K562 (cell line): ENCODE data around the gene INTS1. TPM values are rescaled to one million over a fixed set of nuclear protein-coding genes. Genes with fewer than 3 reads are reported as not detected.

Experiments used
- ARID1B ChIP-seq: fragments of 450-650 bp; IDR thresholded peaks from 2 replicates; pipeline ENCODE4 v1.6.1; 2016; ENCODE audit warnings: antibody characterized with exemption, mild to moderate bottlenecking, inconsistent platforms
- ASH1L ChIP-seq: fragments of 450-650 bp; IDR thresholded peaks from 2 replicates; pipeline ENCODE4 v1.6.1; 2018; ENCODE audit warnings: borderline replicate concordance, mild to moderate bottlenecking, low read depth; ENCODE audit not compliant: partially characterized antibody
- BHLHE40 ChIP-seq: IDR thresholded peaks from 2 replicates; pipeline ENCODE4 v1.6.1; 2011; ENCODE audit warnings: low read length, improper control_type of control experiment
- CBFA2T2 ChIP-seq: fragments of 450-650 bp; conservative IDR thresholded peaks from 2 replicates; pipeline ENCODE4 v1.6.1; 2017; ENCODE audit warnings: mild to moderate bottlenecking
- DIDO1 ChIP-seq: fragments of 450-650 bp; IDR thresholded peaks from 2 replicates; pipeline ENCODE4 v1.6.1; 2016; ENCODE audit warnings: low read depth, missing biosample characterization, missing genetic modification characterization
- ESRRB ChIP-seq: fragments of 250-450 bp; sonication (Bioruptor Pico); IDR thresholded peaks from 2 replicates; pipeline ENCODE4 v1.5.0; 2020; ENCODE audit warnings: mild to moderate bottlenecking, moderate library complexity, borderline replicate concordance
- GTF2F1 ChIP-seq: IDR thresholded peaks from 2 replicates; pipeline ENCODE4 v1.6.1; 2011; ENCODE audit warnings: low read depth, low read length, improper control_type of control experiment
- HNRNPUL1 ChIP-seq: fragments of 200-400 bp; formaldehyde crosslinking; IDR thresholded peaks from 2 replicates; pipeline ENCODE4 v1.6.1; 2017; ENCODE audit warnings: low read length
- HSF4 ChIP-seq: fragments of 250-450 bp; sonication (Bioruptor Pico); IDR thresholded peaks from 2 replicates; pipeline ENCODE4 v2.1.2; 2022; ENCODE audit warnings: mild to moderate bottlenecking, moderate library complexity, borderline replicate concordance
- JUN ChIP-seq, 2 experiments: sonication (generic) in 1 of 2; formaldehyde crosslinking in 1 of 2; IDR thresholded peaks; 2 replicates each; pipeline versions ENCODE4 v1.6.1 to v1.8.0; 2012 to 2022; ENCODE audit warnings: borderline replicate concordance in 2 of 2, mild to moderate bottlenecking in 2 of 2, improper control_type of control experiment in 1 of 2, low read depth in 1 of 2, low read length in 1 of 2, missing genetic modification reagents in 1 of 2
- MAFG ChIP-seq: fragments of 450-650 bp; conservative IDR thresholded peaks from 2 replicates; pipeline ENCODE4 v1.6.1; 2016; ENCODE audit warnings: missing genetic modification characterization, missing compliant biosample characterization
- MXI1 ChIP-seq: IDR thresholded peaks from 2 replicates; pipeline ENCODE4 v1.6.1; 2011; ENCODE audit warnings: low read depth, mild to moderate bottlenecking, improper control_type of control experiment, low read length
- SMARCE1 ChIP-seq: fragments of 450-650 bp; IDR thresholded peaks from 2 replicates; pipeline ENCODE4 v1.7.1; 2016; ENCODE audit warnings: mild to moderate bottlenecking
- SP1 ChIP-seq: sonication (generic); formaldehyde crosslinking; IDR thresholded peaks from 2 replicates; pipeline ENCODE4 v1.8.1; 2022; ENCODE audit warnings: mild to moderate bottlenecking, missing genetic modification reagents
- ZNF146 ChIP-seq: IDR thresholded peaks from one replicate; pipeline ENCODE4 v1.6.1; 2018; ENCODE audit warnings: missing compliant biosample characterization; ENCODE audit not compliant: unreplicated experiment
- ZNF224 ChIP-seq: sonication (generic); formaldehyde crosslinking; IDR thresholded peaks from 2 replicates; pipeline ENCODE4 v1.8.0; 2022; ENCODE audit warnings: mild to moderate bottlenecking, missing genetic modification reagents
- ZNF586 ChIP-seq: fragments of 450-650 bp; formaldehyde crosslinking; conservative IDR thresholded peaks from 2 replicates; pipeline ENCODE4 v1.4.0; 2020; ENCODE audit warnings: mild to moderate bottlenecking, moderate library complexity
- polyA plus RNA-seq, 8 experiments: library from polyadenylated mRNA; depleted of rRNA in 4 of 8; stranded (reverse) in 5 of 8; unstranded in 3 of 8; fragments of >200 nt; fragmentation: Nextera tagmentation in 2 of 8; fragmentation: Illumina TruSeq in 1 of 8; extraction: Ambion mirVana in 2 of 8; extraction: Trizol in 1 of 8; gene quantifications; 2 replicates each; pipeline versions ENCODE4 v1.2.1 to v1.2.3, GENCODE V29; 2011 to 2014; ENCODE audit warnings: inconsistent platforms in 1 of 8, missing spikeins in 1 of 8
- total RNA-seq, 7 experiments: library from RNA; depleted of rRNA in 6 of 7; stranded (reverse); fragments of >200 nt in 6 of 7; fragmentation: Illumina TruSeq in 2 of 7; extraction: Trizol in 2 of 7; gene quantifications; 2 replicates each; pipeline versions ENCODE4 v1.2.1 to v1.2.3, GENCODE V29; 2011 to 2021; ENCODE audit warnings: low replicate concordance in 1 of 7
- TF ChIP-seq, protein P1 (sequence below): fragments of 450-650 bp; conservative IDR thresholded peaks from 2 replicates; pipeline ENCODE4 v1.6.1; 2016; ENCODE audit warnings: missing genetic modification characterization, low read depth, mild to moderate bottlenecking, control low read depth, missing compliant biosample characterization
- TF ChIP-seq, protein P2 (sequence below): fragments of 250-450 bp; sonication (Bioruptor Pico); IDR thresholded peaks from 2 replicates; pipeline ENCODE4 v1.8.0; 2021; ENCODE audit warnings: moderate library complexity, mild to moderate bottlenecking, inconsistent platforms
- TF ChIP-seq, protein P3 (sequence below): fragments of 450-650 bp; IDR thresholded peaks from 2 replicates; pipeline ENCODE4 v1.6.1; 2018; ENCODE audit not compliant: partially characterized antibody
- TF ChIP-seq, protein P4 (sequence below): sonication (generic); formaldehyde crosslinking; IDR thresholded peaks from 2 replicates; pipeline ENCODE4 v1.8.0; 2022; ENCODE audit warnings: missing genetic modification reagents, mild to moderate bottlenecking, moderate library complexity, borderline replicate concordance

Gene INTS1
- total and polyA plus RNA-seq, 9 of the 15 experiments (the other 6 are each of a cell fraction or from before 2014, with no cell fraction given), result 0.34 to 119 (median 18.5) TPM

DNA sequence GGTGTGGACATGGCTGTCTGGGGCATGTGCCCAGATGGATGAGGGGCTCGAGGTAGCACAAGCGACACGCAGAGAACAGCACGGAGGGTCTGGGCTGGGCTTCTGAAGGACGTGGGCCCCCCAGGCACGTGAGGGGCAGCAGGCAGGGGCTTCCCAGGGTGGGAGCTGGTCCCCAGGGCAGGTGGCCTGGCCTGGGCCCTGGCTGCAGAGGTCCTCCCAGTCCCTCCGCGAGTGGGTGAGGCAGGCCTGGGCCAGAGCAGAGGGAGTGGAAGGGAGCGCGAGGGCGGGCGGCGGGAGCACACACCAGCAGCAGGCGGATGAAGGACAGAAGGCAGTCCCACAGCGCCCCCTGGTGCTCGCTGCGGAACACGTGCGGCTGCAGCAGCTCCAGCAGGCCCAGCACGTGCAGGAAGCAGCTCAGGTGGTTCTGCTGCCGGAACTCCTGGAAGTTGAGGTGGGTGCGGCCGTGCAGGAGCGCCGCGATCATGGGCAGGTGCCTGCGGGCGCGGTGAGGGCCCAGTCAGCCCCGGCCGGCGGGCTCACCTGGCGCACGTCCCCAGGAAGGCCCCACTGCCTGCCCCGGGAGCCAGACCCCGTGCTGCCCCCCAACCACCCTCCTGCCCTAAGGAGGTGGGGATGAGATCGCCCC lies 30.2 kb downstream of the INTS1 start (continued):
- TF ChIP-seq MXI1 (peak; percentile 58; the same call in 1 of the 2 replicates), BHLHE40 (peak; percentile 100), JUN (IDR thresholded peaks at IDR 0.05; ENCODE audit: borderline replicate concordance, low read depth, low read length) (peak; percentile 54; the same call in 1 of the 2 replicates), JUN (CRISPR knock-in tag; IDR thresholded peaks at IDR 0.05; ENCODE audit: borderline replicate concordance) (no peak), ESRRB (no peak), SMARCE1 (no peak), HSF4 (CRISPR knock-in tag) (no peak), GTF2F1 (no peak), MAFG (tag) (no peak), SP1 (CRISPR knock-in tag) (peak; percentile 70), ZNF224 (CRISPR knock-in tag) (no peak), ZNF586 (CRISPR knock-in tag) (no peak), HNRNPUL1 (no peak), ARID1B (peak; percentile 45; the same call in 1 of the 2 replicates), ASH1L (no peak), ZNF146 (CRISPR knock-in tag) (no peak), DIDO1 (no peak), CBFA2T2 (peak; percentile 8; the same call in 1 of the 2 replicates)
- TF ChIP-seq, protein P1, sequence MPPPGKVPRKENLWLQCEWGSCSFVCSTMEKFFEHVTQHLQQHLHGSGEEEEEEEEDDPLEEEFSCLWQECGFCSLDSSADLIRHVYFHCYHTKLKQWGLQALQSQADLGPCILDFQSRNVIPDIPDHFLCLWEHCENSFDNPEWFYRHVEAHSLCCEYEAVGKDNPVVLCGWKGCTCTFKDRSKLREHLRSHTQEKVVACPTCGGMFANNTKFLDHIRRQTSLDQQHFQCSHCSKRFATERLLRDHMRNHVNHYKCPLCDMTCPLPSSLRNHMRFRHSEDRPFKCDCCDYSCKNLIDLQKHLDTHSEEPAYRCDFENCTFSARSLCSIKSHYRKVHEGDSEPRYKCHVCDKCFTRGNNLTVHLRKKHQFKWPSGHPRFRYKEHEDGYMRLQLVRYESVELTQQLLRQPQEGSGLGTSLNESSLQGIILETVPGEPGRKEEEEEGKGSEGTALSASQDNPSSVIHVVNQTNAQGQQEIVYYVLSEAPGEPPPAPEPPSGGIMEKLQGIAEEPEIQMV (tag), result no peak
- TF ChIP-seq, protein P2, sequence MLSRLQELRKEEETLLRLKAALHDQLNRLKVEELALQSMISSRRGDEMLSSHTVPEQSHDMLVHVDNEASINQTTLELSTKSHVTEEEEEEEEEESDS (CRISPR knock-in tag), result no peak
- TF ChIP-seq, protein P3, sequence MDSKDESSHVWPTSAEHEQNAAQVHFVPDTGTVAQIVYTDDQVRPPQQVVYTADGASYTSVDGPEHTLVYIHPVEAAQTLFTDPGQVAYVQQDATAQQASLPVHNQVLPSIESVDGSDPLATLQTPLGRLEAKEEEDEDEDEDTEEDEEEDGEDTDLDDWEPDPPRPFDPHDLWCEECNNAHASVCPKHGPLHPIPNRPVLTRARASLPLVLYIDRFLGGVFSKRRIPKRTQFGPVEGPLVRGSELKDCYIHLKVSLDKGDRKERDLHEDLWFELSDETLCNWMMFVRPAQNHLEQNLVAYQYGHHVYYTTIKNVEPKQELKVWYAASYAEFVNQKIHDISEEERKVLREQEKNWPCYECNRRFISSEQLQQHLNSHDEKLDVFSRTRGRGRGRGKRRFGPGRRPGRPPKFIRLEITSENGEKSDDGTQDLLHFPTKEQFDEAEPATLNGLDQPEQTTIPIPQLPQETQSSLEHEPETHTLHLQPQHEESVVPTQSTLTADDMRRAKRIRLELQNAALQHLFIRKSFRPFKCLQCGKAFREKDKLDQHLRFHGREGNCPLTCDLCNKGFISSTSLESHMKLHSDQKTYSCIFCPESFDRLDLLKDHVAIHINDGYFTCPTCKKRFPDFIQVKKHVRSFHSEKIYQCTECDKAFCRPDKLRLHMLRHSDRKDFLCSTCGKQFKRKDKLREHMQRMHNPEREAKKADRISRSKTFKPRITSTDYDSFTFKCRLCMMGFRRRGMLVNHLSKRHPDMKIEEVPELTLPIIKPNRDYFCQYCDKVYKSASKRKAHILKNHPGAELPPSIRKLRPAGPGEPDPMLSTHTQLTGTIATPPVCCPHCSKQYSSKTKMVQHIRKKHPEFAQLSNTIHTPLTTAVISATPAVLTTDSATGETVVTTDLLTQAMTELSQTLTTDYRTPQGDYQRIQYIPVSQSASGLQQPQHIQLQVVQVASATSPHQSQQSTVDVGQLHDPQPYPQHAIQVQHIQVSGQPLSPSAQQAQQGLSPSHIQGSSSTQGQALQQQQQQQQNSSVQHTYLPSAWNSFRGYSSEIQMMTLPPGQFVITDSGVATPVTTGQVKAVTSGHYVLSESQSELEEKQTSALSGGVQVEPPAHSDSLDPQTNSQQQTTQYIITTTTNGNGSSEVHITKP, result no peak
- TF ChIP-seq, protein P4, sequence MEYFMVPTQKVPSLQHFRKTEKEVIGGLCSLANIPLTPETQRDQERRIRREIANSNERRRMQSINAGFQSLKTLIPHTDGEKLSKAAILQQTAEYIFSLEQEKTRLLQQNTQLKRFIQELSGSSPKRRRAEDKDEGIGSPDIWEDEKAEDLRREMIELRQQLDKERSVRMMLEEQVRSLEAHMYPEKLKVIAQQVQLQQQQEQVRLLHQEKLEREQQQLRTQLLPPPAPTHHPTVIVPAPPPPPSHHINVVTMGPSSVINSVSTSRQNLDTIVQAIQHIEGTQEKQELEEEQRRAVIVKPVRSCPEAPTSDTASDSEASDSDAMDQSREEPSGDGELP (CRISPR knock-in tag), result peak; percentile 83
